Smooth muscle cell (in vitro differentiated cells): Measurements from ENCODE around the gene BST1. TPM values are rescaled to one million over a fixed set of nuclear protein-coding genes. Genes with fewer than 3 reads are reported as not detected.

ENCODE experiments used
- DNase-seq: peaks from one replicate; lab custom pipeline; 2025; ENCODE audit not compliant: unreplicated experiment; lab: John Stamatoyannopoulos, UW
- H2AFZ ChIP-seq: fragments of 200-600 bp; sonication (generic); 2 replicates; pipeline ENCODE4 v1.6.0; 2016; ENCODE audit warnings: antibody characterized with exemption, low read depth, mild to moderate bottlenecking
- H3F3A ChIP-seq: fragments of 200-600 bp; sonication (generic); 2 replicates; pipeline ENCODE4 v1.6.0; 2017; ENCODE audit warnings: antibody characterized with exemption, low read depth
- H3K27ac ChIP-seq: fragments of 200-600 bp; sonication (generic); 2 replicates; pipeline ENCODE4 v1.5.1; 2016; ENCODE audit warnings: low read depth, mild to moderate bottlenecking
- H3K27me3 ChIP-seq: fragments of 200-600 bp; sonication (generic); 2 replicates; pipeline ENCODE4 v1.6.1; 2016; ENCODE audit warnings: low read depth, mild to moderate bottlenecking
- H3K36me3 ChIP-seq: fragments of 200-600 bp; sonication (generic); 2 replicates; pipeline ENCODE4 v1.5.1; 2016; ENCODE audit warnings: low read depth
- H3K4me1 ChIP-seq: fragments of 200-600 bp; sonication (generic); 2 replicates; pipeline ENCODE4 v1.5.1; 2016; ENCODE audit warnings: low read depth
- H3K4me2 ChIP-seq: fragments of 200-600 bp; sonication (generic); 2 replicates; pipeline ENCODE4 v1.6.0; 2016; ENCODE audit warnings: mild to moderate bottlenecking
- H3K4me3 ChIP-seq: fragments of 200-600 bp; sonication (generic); 2 replicates; pipeline ENCODE4 v1.5.1; 2016; ENCODE audit warnings: mild to moderate bottlenecking
- H3K79me2 ChIP-seq: fragments of 200-600 bp; sonication (generic); 2 replicates; pipeline ENCODE4 v1.6.0; 2016; ENCODE audit warnings: low read depth, mild to moderate bottlenecking
- H3K9ac ChIP-seq: fragments of 200-600 bp; sonication (generic); 2 replicates; pipeline ENCODE4 v1.6.0; 2016; ENCODE audit warnings: low read depth
- H3K9me3 ChIP-seq: fragments of 200-600 bp; sonication (generic); replicated peaks from 2 replicates; pipeline ENCODE4 v1.5.1; 2016; ENCODE audit warnings: low read depth
- H4K20me1 ChIP-seq: fragments of 200-600 bp; sonication (generic); 2 replicates; pipeline ENCODE4 v1.6.0; 2016; ENCODE audit warnings: low read depth
- CTCF ChIP-seq: fragments of 200-600 bp; sonication (generic); IDR thresholded peaks from 2 replicates; pipeline ENCODE4 v1.5.1; 2017; ENCODE audit warnings: borderline replicate concordance, mild to moderate bottlenecking, antibody characterized with exemption; ENCODE audit not compliant: insufficient read depth, poor library complexity, severe bottlenecking
- WGBS: methylation state at CpG from one replicate; pipeline ENCODE4 v1.1.7; 2016; ENCODE audit warnings: low lambda C conversion rate; 5-methylcytosine and 5-hydroxymethylcytosine counted together
- polyA plus RNA-seq: library from polyadenylated mRNA; unstranded; fragments of >200 nt; fragmentation: Nextera tagmentation; extraction: Ambion mirVana; gene quantifications from 2 replicates; pipeline ENCODE4 v1.2.1, GENCODE V29; 2016
- total RNA-seq: library from RNA; depleted of rRNA; stranded (reverse); fragments of >200 nt; gene quantifications from 2 replicates; pipeline ENCODE4 v1.2.3, GENCODE V29; 2014

The BST1 gene
- total and polyA plus RNA-seq, 2 experiments from 2014 or later: 5.2 TPM

GRCh38 chr4:15694431-15694830 lies 8.4 kb upstream of the BST1 start:
- no peak for DNase-seq
- Histone ChIP-seq H3K27me3 (no peaks in the 10 kb centered on the region), H3K27ac (peak overlapping the region; percentile 97), H3K9ac (peak overlapping the region; percentile 58), H3K79me2 (no peaks in the 10 kb centered on the region), H2AFZ (no peak overlapping the region), H4K20me1 (no peaks in the 10 kb centered on the region), H3K36me3 (no peaks in the 10 kb centered on the region), H3F3A (peaks cover 32% of the 10 kb centered on the region), H3K4me2 (peak overlapping the region; percentile 69), H3K9me3 (no peaks in the 10 kb centered on the region), H3K4me3 (no peak overlapping the region), H3K4me1 (peaks cover 64% of the 10 kb centered on the region)
- no peak for TF ChIP-seq CTCF
- WGBS: 60% methylated on average over 4 of the region's 4 CpGs

GRCh38 chr4:15695240-15695699 lies 7.6 kb upstream of the BST1 start:
- no peak for DNase-seq
- Histone ChIP-seq H3K27ac (peak overlapping the region; percentile 97), H3K36me3 (no peaks in the 10 kb centered on the region), H3K9ac (no peak overlapping the region), H3K4me3 (no peak overlapping the region), H4K20me1 (no peaks in the 10 kb centered on the region), H3K4me1 (peaks cover 55% of the 10 kb centered on the region), H2AFZ (no peak overlapping the region), H3K27me3 (no peaks in the 10 kb centered on the region), H3F3A (peaks cover 24% of the 10 kb centered on the region), H3K4me2 (peak overlapping the region; percentile 69), H3K9me3 (no peaks in the 10 kb centered on the region), H3K79me2 (no peaks in the 10 kb centered on the region)
- WGBS: 42% methylated on average over 10 of the region's 10 CpGs
- no peak for TF ChIP-seq CTCF

- WGBS: 86% methylated on average over 3 of the region's 3 CpGs
- Histone ChIP-seq H3K9me3 (no peaks in the 10 kb centered on the region), H3K27me3 (no peaks in the 10 kb centered on the region), H3K36me3 (no peaks in the 10 kb centered on the region), H3K79me2 (no peaks in the 10 kb centered on the region), H3F3A (peaks cover 21% of the 10 kb centered on the region), H3K9ac (no peak overlapping the region), H4K20me1 (no peaks in the 10 kb centered on the region), H3K4me3 (no peak overlapping the region), H3K4me1 (peaks cover 51% of the 10 kb centered on the region), H3K27ac (peak overlapping the region; percentile 97), H2AFZ (no peak overlapping the region), H3K4me2 (peak overlapping the region; percentile 40)
- no peak for DNase-seq
- no peak for TF ChIP-seq CTCF
Observed at GRCh38 chr4:15695729-15696128, 7.1 kb upstream of the BST1 start.

- Histone ChIP-seq H3K9me3 (no peaks in the 10 kb centered on the region), H3K27me3 (no peaks in the 10 kb centered on the region), H3K4me1 (peaks cover 41% of the 10 kb centered on the region), H2AFZ (no peak overlapping the region), H3K79me2 (no peaks in the 10 kb centered on the region), H4K20me1 (no peaks in the 10 kb centered on the region), H3K27ac (no peak overlapping the region), H3K9ac (no peak overlapping the region), H3K36me3 (no peaks in the 10 kb centered on the region), H3F3A (peaks cover 15% of the 10 kb centered on the region), H3K4me2 (no peak overlapping the region), H3K4me3 (no peak overlapping the region)
- DNase-seq: no peak
- no peak for TF ChIP-seq CTCF
- WGBS: 100% methylated on average over 1 of the region's 1 CpG
Observed at GRCh38 chr4:15696866-15697265, 6.0 kb upstream of the BST1 start.
